GM23338 (cell line): ENCODE results near the gene CRISPLD2.

Experiments used
- EZH2 ChIP-seq: fragments of 200-600 bp; sonication (generic); IDR thresholded peaks from one replicate; pipeline ENCODE4 v1.8.0; 2017; ENCODE audit warnings: antibody characterized with exemption, mild to moderate bottlenecking, low read depth; ENCODE audit not compliant: unreplicated experiment
- EZH2phosphoT487 ChIP-seq: fragments of 200-600 bp; sonication (generic); IDR thresholded peaks from one replicate; pipeline ENCODE4 v1.8.1; 2018; ENCODE audit warnings: antibody characterized with exemption; ENCODE audit not compliant: unreplicated experiment
- POLR2AphosphoS5 ChIP-seq: IDR thresholded peaks from 2 replicates; pipeline ENCODE4 v1.6.1; 2016; ENCODE audit warnings: antibody characterized with exemption, low read depth
- ZNF114 ChIP-seq: fragments of 250-450 bp; sonication (Bioruptor Pico); IDR thresholded peaks from 2 replicates; pipeline ENCODE4 v1.5.0; 2020; ENCODE audit warnings: mild to moderate bottlenecking, moderate library complexity
- TF ChIP-seq, protein P1 (sequence below), 2 experiments: fragments of 200-600 bp in 1 of 2; sonication (generic) in 1 of 2; conservative IDR thresholded peaks; 2 replicates each; pipeline versions ENCODE4 v1.5.1 to v1.6.1; 2016 to 2017; ENCODE audit warnings: antibody characterized with exemption in 2 of 2, low read depth in 2 of 2, mild to moderate bottlenecking in 2 of 2, moderate library complexity in 1 of 2
- TF ChIP-seq, protein P2 (sequence below): IDR thresholded peaks from one replicate; pipeline ENCODE4 v1.6.1; 2018; ENCODE audit warnings: antibody characterized with exemption; ENCODE audit not compliant: unreplicated experiment

DNA sequence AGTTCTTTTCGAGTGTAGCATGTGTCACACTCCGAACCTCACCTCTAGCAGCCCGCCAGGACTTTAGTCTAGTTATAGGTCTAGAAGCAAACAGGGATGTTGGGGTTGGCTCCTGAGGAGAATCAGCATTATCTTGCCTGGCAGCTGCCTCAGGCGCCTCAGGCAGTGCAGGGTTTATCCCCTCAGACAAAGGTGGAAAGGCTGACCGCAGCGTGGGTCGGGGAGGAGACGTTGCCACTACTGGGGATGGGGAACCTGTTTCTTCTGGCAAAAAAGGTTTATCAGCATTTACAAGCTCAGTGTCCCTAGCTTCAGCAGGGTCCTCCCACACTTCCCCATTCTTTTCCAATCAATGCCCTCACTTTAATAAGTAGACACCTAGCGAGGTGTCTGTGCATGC, 40.6 kb downstream of the CRISPLD2 start:
- TF ChIP-seq EZH2phosphoT487: no peak
- TF ChIP-seq, protein P1, sequence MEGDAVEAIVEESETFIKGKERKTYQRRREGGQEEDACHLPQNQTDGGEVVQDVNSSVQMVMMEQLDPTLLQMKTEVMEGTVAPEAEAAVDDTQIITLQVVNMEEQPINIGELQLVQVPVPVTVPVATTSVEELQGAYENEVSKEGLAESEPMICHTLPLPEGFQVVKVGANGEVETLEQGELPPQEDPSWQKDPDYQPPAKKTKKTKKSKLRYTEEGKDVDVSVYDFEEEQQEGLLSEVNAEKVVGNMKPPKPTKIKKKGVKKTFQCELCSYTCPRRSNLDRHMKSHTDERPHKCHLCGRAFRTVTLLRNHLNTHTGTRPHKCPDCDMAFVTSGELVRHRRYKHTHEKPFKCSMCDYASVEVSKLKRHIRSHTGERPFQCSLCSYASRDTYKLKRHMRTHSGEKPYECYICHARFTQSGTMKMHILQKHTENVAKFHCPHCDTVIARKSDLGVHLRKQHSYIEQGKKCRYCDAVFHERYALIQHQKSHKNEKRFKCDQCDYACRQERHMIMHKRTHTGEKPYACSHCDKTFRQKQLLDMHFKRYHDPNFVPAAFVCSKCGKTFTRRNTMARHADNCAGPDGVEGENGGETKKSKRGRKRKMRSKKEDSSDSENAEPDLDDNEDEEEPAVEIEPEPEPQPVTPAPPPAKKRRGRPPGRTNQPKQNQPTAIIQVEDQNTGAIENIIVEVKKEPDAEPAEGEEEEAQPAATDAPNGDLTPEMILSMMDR (conservative IDR thresholded peaks at IDR 0.05; ENCODE audit: low read depth in 2 of 2): no peak
- no peak for TF ChIP-seq POLR2AphosphoS5
- TF ChIP-seq, protein P2, sequence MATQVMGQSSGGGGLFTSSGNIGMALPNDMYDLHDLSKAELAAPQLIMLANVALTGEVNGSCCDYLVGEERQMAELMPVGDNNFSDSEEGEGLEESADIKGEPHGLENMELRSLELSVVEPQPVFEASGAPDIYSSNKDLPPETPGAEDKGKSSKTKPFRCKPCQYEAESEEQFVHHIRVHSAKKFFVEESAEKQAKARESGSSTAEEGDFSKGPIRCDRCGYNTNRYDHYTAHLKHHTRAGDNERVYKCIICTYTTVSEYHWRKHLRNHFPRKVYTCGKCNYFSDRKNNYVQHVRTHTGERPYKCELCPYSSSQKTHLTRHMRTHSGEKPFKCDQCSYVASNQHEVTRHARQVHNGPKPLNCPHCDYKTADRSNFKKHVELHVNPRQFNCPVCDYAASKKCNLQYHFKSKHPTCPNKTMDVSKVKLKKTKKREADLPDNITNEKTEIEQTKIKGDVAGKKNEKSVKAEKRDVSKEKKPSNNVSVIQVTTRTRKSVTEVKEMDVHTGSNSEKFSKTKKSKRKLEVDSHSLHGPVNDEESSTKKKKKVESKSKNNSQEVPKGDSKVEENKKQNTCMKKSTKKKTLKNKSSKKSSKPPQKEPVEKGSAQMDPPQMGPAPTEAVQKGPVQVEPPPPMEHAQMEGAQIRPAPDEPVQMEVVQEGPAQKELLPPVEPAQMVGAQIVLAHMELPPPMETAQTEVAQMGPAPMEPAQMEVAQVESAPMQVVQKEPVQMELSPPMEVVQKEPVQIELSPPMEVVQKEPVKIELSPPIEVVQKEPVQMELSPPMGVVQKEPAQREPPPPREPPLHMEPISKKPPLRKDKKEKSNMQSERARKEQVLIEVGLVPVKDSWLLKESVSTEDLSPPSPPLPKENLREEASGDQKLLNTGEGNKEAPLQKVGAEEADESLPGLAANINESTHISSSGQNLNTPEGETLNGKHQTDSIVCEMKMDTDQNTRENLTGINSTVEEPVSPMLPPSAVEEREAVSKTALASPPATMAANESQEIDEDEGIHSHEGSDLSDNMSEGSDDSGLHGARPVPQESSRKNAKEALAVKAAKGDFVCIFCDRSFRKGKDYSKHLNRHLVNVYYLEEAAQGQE: no peak
- no peak for TF ChIP-seq EZH2
- TF ChIP-seq ZNF114 (CRISPR knock-in tag): no peak
